HEK293T (cell line): ENCODE measurements around the gene SPINK14.

Experiments used
- ARNT ChIP-seq: fragments of 450-650 bp; IDR thresholded peaks from 2 replicates; pipeline ENCODE4 v1.6.1; 2017; ENCODE audit warnings: mild to moderate bottlenecking
- ELF4 ChIP-seq: fragments of 450-650 bp; IDR thresholded peaks from 2 replicates; pipeline ENCODE4 v1.6.1; 2017; ENCODE audit warnings: antibody characterized with exemption
- SP1 ChIP-seq: fragments of 450-650 bp; IDR thresholded peaks from 2 replicates; pipeline ENCODE4 v1.6.1; 2017

- TF ChIP-seq ELF4, result no peak
- no peak for TF ChIP-seq SP1
- no peak for TF ChIP-seq ARNT
Observed at GRCh38 chr5:148202531-148203203, 34.3 kb downstream of the SPINK14 start, which contains the start of gene SPINK6.
